Activated CD4-positive, alpha-beta T cell treated with anti-CD3 and anti-CD28 coated beads, Interleukin-2, amount 50 U/mL, for 4 hours (primary cell): Measurements from ENCODE around the gene TLE3.

ENCODE experiments used
- DNase-seq, 2 experiments: peaks; one replicate each; pipeline ENCODE4 v3.0.0-alpha.2; 2020

Gene TLE3

DNA sequence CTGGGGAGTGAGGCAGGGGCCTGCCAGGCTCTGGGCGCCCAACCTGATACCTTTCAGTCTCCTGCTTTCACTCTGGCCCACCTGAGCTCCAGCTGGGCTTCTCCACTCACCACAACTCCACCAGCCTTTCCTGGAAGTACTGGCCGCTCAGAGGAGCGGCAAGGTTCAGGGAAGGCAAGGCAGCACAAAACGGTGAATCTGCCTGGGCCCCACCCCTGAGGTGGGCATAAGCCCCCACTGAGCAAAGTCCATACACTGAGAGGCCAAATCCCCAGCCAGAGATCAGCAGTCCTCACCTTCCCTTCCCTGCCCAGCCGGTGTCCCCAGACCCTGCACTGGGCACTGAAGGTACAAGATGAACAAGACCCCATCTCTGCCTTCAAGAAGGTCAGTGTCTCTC is 70.7 kb downstream of the TLE3 start:
- no peak for DNase-seq

DNA sequence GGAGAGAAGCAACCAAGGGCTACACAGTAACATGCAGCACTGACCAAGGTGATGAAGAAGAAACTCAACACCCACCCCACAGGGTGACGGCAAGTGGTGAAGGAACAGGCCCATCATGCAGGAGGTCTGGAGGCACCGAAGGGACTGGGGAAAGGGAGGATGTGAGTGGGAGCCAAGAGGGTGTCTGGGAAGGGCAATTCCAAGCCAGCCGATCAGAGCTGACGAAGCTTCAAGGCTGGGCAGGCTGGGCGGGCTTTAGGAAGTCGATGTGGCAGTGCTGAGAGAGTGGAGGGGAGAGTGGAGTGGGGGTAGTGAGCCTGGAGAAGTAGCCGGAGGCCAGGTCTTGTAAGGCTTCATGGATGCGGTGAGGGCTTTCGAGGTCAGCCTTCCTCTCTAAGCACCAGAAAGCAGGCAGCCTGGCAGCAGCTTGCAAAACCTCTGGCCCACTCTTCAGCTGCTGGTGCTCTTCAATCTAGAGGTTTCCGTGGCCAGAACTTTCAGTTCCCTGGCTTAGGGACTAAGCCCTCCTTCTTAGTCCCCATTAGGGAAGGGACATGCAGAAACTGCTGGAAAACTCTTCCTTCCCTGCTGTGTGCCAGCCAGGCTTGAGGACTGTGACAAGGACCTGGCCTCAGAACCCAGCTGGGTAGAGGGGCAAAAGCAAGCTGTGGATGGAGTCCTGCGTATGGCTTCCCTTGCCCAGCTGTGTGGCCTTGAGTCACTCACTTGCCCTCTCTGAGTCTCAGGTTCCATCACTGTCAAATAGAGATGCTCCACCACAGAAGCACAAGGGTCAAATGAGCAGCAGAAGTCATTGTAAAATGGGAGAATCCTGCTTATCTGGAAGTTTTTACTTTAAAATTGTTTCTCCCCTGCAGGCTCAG is 72.1 kb downstream of the TLE3 start:
- no peak for DNase-seq

DNA sequence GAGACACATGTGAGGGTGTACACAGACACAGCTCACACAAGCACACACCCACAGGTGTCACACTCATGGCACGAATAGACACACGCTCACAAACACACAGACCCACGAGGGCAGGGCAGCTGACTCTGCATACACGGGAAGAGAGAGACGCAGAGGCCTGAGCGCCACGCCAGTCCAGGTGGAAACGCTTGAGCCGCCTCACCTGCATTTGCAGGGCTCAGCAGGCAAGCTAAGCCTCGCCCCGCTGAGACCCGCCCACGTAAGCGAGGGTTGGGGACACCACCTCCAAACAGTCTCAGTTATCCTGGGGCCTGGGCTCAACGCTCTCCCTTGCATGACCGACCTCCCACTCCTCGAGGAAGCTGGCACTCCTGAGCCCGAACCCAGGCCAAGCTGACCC is 73.2 kb downstream of the TLE3 start:
- DNase-seq = no peak

DNA sequence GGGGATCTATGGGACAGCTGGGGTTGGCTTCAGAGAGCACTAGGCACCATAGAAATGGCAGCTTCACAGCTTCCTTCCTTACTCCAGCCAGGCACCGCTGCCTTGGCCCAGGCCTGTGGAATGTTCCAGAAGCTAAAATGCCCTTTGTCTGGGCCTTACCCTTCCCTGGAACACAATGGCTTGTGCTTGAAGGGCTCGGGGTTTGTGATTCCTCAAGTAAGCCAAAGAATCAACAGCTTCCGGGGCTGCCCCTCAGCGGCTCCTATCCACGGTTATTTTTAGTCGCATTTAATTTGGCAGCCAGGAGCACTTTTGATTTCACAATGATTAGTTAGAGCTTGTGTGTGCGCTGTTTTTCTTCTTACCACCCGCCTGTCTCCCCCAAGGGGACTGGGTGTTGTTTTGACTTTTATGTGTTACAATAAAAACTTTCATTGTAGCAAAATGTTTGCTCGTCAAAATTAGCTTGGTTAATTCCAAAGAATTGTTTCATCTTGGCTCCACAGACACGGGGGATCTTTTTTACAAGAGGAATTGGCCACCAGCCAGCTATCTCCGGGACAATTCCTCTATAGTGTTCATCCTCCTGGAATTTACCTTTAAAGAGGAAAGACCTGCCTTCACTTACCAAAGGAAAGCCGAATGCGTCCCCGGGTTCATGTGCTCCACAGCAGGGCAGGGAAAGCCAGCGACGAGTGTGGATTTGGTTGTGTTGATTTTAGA is 73.8 kb downstream of the TLE3 start:
- no peak for DNase-seq

DNA sequence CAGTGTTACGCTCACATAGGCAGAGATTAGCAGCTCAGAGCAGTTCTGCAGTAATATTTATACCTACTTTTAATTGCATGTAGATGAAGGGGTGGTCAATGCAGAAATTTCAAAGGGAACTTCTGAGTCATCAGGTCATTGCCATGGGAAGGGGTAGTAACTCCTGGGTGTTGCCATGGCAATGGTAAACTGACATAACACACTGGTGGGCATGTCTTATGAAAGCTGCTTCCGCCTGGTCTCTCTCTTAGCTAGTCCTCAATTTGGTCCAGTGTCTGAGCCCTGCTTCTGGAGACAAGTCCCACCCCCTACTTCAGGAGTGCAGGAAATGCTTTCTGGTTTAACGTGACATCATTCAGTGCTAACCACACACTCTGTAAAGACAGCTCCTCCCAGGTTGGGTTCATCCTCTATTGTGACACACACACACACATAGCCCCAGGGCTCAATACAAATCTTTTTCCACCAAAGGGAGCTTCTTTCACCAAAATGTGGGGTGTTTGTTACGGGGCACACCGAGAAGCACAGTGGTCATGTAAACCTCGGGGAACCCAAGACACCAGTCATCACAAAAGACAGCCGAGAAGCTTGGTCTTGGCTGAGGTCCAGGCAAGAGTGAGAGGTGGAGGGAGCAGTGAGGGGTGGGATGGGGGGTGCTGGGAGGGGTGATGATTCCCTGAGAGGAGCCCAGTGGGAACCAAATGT is 74.5 kb downstream of the TLE3 start:
- peak; percentile 6 to 24 for DNase-seq

GRCh38 chr15:70020229-70020628 is 77.5 kb downstream of the TLE3 start:
- DNase-seq = no peak

DNA sequence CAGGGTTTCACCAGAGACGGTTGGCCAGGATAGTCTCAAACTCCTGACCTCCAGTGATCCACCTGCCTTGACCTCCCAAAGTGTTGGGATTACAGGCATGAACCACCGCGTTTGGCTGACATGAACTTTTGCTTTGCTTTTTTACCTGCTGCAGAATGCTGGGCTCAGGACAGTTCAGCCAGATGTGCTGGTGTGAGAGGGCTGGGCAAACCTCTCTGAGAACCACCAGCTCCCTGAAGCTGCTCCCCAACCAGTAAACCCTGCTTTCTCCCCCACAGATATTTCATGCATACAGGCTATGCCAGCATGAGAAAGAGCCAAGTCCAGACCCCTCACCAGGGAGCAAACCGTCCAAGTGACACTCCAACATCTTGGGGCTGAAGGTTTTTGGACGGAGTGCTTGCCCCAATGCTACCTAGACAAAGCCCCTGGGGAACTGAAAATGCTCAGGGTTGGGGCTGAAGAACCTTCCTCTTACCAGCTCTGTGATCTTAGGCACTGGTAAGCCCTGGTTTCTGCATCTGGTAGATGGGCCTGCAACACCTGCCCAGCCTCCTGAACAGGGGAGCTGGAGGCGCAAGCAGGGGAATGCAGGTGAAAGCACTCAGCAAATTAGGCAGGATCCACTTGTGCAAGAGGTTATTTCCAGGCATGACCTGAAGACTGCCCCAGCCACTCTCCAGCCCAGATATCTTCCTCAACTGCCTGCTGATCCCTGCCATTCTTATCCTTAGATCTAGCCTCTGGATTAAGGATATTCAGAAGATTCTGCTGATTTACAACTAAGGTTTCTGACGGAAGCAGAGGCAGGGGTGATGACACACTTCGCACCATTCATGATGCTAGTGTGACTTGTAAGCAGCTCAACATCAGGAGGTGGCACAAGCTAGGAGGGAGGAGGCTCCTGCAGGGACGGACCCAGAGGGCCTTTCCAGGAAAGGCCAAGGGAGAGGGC is 78.8 kb downstream of the TLE3 start:
- DNase-seq = no peak

DNA sequence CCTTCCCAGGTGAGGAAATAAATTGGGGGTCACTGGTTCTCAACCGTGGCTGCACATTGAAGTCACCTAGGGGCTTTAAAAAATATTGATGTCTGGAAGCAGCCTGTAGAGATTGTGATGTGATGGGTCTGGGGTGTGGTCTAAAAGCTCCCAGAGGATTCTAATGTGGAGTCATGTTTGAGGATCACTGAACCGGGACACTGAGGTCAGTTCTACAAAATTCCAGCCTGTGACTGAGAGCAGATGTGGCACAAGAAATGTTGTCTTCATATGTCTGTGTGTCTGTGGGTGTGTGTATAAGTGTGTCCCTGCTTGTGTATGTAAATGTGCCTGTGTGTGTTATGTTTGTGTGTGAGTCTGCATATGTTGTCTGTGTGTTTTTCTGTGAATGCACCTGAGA is 79.9 kb downstream of the TLE3 start:
- no peak for DNase-seq

DNA sequence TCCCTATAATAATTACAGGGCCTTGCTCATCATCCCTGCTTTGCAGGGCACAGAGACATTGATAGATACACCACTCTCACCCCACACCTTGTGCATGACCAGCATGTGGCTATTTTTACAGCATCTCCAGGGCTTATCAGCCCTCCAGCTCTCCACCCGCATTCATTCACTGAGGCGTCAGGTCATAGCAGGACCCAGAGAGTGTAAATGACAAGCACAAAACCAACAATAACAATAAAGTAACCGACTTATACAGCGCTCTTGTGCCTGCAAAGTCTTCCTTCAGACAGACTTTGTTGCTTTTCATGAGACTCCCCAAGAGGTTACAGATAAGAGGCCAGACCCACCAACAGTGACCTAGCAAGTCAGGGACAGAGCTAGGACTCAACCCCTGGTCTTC is 80.7 kb downstream of the TLE3 start:
- no peak for DNase-seq

DNA sequence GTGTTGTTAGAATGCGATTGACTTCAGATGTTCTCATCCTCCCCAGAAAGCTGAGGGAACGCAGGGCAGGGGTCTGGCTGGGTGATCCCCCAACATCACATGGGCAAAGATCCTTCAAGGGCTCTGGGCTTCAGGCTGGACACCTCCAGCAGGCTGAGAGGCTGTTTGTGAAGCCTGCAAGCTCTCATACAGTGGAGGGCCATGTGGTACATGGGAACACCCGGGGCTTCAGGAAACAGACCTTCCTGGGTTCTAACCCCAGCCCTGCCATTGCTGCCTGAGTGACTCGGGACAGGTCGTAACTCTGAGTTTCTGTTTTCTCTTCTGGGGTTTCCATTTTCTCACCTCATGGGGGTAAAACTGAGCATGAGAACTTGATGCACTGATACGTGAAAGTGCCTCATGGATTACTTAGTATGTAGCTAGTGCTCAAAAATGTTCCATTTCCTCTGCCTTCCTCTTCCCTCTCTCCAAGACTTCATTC is 81.2 kb downstream of the TLE3 start:
- DNase-seq = no peak

DNA sequence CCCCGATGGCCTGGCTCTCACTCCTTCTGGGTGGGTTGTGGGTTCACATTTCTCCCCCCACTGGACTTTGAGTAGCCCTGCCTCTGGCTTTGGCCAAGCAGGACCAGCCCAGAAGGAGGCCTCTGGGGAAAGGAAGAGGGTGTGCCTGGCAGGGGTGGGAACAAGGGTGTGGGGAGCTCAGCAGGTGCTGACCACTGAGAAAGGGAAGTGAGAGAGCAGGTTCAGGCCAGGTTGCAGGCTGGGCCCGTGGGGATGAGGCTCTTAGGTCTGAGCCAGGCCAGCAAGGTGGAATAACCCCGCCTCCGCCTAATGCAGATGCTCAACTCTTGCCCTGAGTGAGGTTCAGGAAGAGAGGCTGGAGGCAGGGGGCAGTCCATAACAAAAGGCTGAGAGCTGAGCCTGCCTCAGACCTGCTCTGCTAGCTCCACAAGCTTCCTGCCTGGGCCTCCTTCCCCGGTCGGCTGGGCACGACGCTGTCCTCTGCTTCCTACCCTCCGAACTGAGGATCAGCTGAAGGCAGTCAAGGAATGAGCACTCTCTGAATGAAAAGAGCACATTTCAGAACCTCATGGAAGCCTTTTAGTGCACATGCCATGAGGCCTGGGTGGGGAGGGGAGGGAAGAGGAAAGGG is 82.7 kb downstream of the TLE3 start:
- no peak for DNase-seq

- no peak for DNase-seq
Measured at GRCh38 chr15:70014331-70014730, 83.4 kb downstream of the TLE3 start.

DNA sequence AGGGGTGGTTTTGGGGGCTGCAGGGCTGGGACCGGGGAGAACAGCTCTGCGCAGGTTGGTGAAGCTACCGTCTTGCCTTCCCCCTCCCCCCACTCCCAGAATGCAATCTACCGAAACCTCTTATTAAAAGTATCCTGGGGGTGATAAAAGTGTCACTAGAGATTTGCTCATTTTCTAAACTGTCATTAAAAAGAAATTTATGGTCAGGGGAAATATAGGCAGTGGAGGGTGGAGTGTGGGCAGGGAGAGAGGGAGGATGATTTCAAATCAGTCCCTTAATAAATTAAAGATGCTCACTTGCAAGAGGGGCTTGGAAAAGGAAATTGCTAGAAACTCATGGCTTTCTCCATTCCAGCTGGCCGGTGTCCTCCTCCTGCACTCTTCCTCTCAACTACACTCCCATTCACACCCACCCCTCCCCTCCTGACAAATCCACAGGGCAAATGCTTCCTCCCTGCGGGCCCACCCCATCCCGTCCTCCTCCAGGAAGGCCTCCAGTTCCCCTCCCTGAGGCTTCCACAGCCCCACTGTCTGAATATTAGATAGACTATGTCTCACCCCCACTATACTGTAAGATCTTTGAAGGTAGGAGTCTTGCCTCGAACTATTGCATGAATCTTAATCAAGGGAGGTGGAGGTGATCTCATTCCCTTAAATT is 83.9 kb downstream of the TLE3 start:
- no peak for DNase-seq

DNA sequence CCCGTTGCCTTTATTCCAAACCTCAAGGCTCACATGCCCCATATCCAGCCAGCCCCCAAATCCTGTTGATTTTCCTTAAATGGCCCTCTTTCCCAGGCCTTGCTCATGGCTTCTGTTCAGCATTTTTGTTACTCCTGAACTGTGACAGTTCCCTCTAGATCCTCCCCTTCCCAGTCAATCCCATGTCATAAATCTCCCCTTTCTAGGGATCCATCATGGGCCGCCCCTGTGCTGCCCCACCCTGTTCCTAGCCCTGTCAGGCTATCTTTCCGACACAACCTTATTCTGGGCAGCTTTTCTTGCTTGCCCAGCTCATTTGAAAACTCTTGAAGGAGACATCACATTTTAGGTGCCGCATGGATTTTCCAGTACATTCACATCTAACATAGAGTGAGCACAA is 84.8 kb downstream of the TLE3 start:
- DNase-seq = no peak

GRCh38 chr15:70008697-70009290 is 88.9 kb downstream of the TLE3 start:
- no peak for DNase-seq

GRCh38 chr15:70006259-70007147 is 91.2 kb downstream of the TLE3 start:
- DNase-seq = no peak

GRCh38 chr15:70004826-70005225 is 92.9 kb downstream of the TLE3 start:
- no peak for DNase-seq

DNA sequence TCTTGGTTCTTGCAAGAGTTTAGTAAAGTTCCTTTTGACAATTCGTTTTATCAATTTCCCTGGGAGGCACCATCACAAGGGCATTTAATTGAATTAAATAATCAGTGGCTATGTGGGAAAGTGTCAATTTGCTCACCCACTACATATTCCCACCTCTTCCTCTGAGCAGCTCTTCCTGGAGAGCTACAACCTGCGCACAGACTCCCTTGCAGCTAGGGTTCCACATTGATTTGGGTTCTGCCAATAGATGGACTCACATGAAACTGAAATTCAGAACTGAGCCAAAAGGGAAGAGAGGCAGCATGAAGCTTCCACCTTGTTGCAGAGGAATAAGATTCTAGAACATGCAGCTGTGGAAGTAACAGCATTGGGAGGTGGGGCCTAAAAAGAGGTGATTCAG is 94.8 kb downstream of the TLE3 start:
- no peak for DNase-seq

- DNase-seq = no peak
Measured at GRCh38 chr15:70001859-70002258, 95.9 kb downstream of the TLE3 start.
